Lower leg skin (tissue), 3 donors: ENCODE results near the gene OSTF1.

Source experiments
- POLR2A ChIP-seq, 2 donors: fragments of 450-650 bp; IDR thresholded peaks; one replicate each; pipeline ENCODE4 v1.6.1; 2016 to 2017; ENCODE audit warnings: antibody characterized with exemption in 2 of 2, mild to moderate bottlenecking in 1 of 2, moderate library complexity in 1 of 2
- TF ChIP-seq, protein P1 (sequence below), 3 donors: fragments of 450-650 bp; IDR thresholded peaks; one replicate each; pipeline ENCODE4 v1.5.1; 2016; ENCODE audit warnings: antibody characterized with exemption in 3 of 3, mild to moderate bottlenecking in 3 of 3, moderate library complexity in 2 of 3

GRCh38 chr9:75104607-75105006 lies 16.3 kb downstream of the OSTF1 start:
- TF ChIP-seq, protein P1, sequence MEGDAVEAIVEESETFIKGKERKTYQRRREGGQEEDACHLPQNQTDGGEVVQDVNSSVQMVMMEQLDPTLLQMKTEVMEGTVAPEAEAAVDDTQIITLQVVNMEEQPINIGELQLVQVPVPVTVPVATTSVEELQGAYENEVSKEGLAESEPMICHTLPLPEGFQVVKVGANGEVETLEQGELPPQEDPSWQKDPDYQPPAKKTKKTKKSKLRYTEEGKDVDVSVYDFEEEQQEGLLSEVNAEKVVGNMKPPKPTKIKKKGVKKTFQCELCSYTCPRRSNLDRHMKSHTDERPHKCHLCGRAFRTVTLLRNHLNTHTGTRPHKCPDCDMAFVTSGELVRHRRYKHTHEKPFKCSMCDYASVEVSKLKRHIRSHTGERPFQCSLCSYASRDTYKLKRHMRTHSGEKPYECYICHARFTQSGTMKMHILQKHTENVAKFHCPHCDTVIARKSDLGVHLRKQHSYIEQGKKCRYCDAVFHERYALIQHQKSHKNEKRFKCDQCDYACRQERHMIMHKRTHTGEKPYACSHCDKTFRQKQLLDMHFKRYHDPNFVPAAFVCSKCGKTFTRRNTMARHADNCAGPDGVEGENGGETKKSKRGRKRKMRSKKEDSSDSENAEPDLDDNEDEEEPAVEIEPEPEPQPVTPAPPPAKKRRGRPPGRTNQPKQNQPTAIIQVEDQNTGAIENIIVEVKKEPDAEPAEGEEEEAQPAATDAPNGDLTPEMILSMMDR (IDR thresholded peaks at IDR 0.05), result no peak
- no peak for TF ChIP-seq POLR2A (IDR thresholded peaks at IDR 0.05)
